Fibroblast of mammary gland (primary cell): ENCODE data around the gene CSNK1E.

Source experiments
- DNase-seq: peaks from one replicate; pipeline ENCODE4 v3.0.0-alpha.2; 2010; ENCODE audit warnings: low read depth
- H3K4me3 ChIP-seq: 2 replicates; pipeline ENCODE4 v1.5.1; 2011; ENCODE audit warnings: low read depth, mild to moderate bottlenecking, low read length, moderate library complexity; ENCODE audit not compliant: control insufficient read depth
- CTCF ChIP-seq: conservative IDR thresholded peaks from 2 replicates; pipeline ENCODE4 v1.5.1; 2011; ENCODE audit warnings: low read depth, low read length, inconsistent platforms; ENCODE audit not compliant: control insufficient read depth, insufficient read depth

CSNK1E gene

GRCh38 chr22:38296372-38296771 is 20.9 kb downstream of the CSNK1E start:
- no peak overlapping the region for H3K4me3 ChIP-seq
- no peak for TF ChIP-seq CTCF
- no peak for DNase-seq

GRCh38 chr22:38295863-38296262 is 21.4 kb downstream of the CSNK1E start:
- no peak for DNase-seq
- H3K4me3 ChIP-seq: no peak overlapping the region
- TF ChIP-seq CTCF: no peak

GRCh38 chr22:38295339-38295738 is 21.9 kb downstream of the CSNK1E start:
- TF ChIP-seq CTCF: no peak
- no peak for DNase-seq
- no peak overlapping the region for H3K4me3 ChIP-seq

- DNase-seq: no peak
- H3K4me3 ChIP-seq: no peak overlapping the region
- no peak for TF ChIP-seq CTCF
These were observed 23.0 kb downstream of the CSNK1E start for GRCh38 chr22:38294193-38294592.

GRCh38 chr22:38292694-38293093 is 24.5 kb downstream of the CSNK1E start:
- no peak for TF ChIP-seq CTCF
- H3K4me3 ChIP-seq: no peak overlapping the region
- DNase-seq: peak; percentile 61

- H3K4me3 ChIP-seq: no peak overlapping the region
- no peak for DNase-seq
- no peak for TF ChIP-seq CTCF
These were observed 25.9 kb downstream of the CSNK1E start for GRCh38 chr22:38291201-38291777.

- no peak overlapping the region for H3K4me3 ChIP-seq
- DNase-seq: no peak
- no peak for TF ChIP-seq CTCF
These were observed 26.9 kb downstream of the CSNK1E start for GRCh38 chr22:38290347-38290746.
